Left cardiac atrium (tissue), 4 donors: ENCODE results near the gene AUTS2. TPM values are rescaled to one million over a fixed set of nuclear protein-coding genes. Genes with fewer than 3 reads are reported as not detected.

Experiments
- ATAC-seq, 2 donors: fragments of 200-7000 bp; cut with Tn5 transposase; one replicate each; pipeline ENCODE4 v1.9.1; 2020; ENCODE audit warnings: mild to moderate bottlenecking in 2 of 2, moderate library complexity in 2 of 2
- DNase-seq: peaks from one replicate; pipeline ENCODE4 v3.0.0-alpha.2; 2020
- intact Hi-C, 2 donors: fragments of 100-400 bp; cut with DNase I; formaldehyde crosslinking; loops; one replicate each; pipeline versions ENCODE4 v1.14.1 to v1.15.1; 2022 to 2023
- total RNA-seq, 2 donors: library from RNA; stranded (reverse); fragmentation: NEBNext Ultra II Directional; extraction: Animal tissue kit (Norgen Biotek cat#: 25700); gene quantifications; one replicate each; pipeline ENCODE4 v1.2.1, GENCODE V29; 2021
- donor health status: DM: no; HTN: yes; CAD: no.
- donor health status: DM: no; HTN: yes; CAD: no; lungs with severe emphysema.
- donor health status: DM: yes; HTN: yes; CAD: no.
- donor health status: Dilated cardiomyopathy.

AUTS2 gene
- total RNA-seq, 2 donors from 2014 or later: 10.5 to 15.2 TPM

DNA sequence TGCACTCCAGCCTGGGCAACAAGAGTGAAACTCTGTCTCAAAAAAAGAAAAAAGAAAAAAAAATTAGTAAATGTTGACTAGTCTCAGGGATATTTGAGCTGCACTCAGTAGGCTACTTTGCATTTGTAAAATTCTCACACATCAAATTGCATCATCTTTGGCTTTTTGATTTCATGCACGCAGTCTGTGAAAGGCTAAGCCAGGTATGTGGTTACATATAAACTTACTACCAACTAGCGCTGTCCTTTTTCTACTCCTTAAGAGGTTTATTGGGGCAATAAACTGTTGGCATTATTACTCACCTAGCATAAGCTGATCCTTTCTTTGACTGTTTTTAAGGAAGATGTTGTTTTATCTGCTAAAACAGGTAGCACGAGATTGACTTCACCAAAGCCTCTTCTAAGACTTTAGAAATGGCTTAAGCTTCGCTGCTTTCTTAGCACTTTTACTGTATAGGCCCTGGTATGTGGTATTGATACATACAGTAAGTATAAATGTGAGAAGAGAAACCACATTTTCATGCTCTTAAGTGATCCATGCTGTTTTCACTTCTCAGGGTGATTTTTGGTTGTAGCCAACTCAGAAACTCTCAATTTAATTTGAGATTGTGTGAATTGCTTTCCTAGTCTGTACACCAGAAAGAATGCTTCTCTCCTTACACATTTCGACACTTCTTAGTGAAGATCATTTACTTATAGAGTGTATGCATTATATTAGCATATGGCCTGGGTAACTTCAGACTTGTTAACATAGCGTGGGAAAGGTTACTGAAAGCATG lies 323.9 kb downstream of the AUTS2 start:
- no peak for DNase-seq
- no peak for ATAC-seq
- intact Hi-C loops: no loop called here

DNA sequence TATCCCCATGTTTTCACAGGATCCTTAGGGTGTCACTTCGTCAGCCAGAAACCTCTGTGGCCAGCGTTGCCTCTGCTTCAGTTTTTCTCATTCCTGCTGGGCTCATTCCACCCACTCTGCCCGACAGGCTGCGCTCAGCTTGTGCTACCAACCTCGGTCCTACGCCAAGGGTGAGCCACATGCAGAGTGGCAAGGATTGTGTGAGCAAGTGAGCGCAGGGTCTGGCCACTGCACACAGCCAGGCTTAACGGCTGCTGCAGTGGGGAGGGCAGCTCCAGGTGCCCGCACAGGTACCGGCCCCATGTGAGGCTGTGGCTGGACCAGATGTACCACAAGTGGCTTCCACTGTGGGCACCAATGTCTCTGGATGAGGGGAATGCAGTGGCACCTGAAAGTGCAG lies 329.2 kb downstream of the AUTS2 start:
- intact Hi-C loops: no loop called here
- DNase-seq: no peak
- ATAC-seq: no peak

DNA sequence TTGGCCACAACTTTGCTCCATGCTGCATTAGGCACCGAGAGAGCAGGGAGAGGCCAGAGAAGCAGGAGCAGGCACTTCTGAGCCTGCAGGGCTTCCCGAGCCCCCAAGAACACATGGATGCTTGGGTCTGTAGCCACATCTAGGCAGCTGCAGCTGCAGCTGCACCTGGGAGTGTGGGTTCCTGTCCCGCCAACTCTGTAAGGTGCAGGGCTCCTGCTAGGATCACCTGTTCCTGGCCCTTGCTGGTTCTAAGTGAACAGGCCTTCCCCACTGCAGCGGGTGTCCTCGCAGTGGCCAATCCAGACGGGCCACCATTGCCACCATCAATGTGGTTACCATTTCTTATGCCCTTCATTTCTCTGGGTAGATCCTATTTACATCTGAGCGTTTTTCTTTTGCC lies 330.3 kb downstream of the AUTS2 start:
- no peak for DNase-seq
- ATAC-seq: no peak
- intact Hi-C loops: no loop called here

DNA sequence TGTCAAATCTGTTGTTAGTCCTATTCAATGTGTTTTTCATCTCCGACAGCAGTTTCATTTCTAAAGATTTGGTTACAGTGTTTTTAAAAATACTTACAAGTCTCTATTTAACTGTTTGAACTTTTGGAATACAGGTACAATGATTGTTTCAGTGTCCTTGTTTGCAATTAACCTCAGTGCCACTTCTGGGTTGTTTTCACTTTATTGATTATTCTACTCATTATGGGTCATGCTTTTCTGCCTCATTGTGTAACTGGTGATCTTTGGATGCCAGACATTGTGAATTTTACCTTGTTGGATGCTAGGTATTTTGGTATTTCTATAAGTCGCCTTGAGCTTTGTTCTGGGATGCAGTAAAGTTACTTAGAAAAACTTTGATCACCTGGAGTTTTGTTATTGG lies 331.3 kb downstream of the AUTS2 start:
- ATAC-seq: no peak
- intact Hi-C loops: loop anchor here in 1 of 2 donors (10.0 kb wide), 1 partner anchor 525 kb away; no protein-coding TSS in a partner anchor
- no peak for DNase-seq

DNA sequence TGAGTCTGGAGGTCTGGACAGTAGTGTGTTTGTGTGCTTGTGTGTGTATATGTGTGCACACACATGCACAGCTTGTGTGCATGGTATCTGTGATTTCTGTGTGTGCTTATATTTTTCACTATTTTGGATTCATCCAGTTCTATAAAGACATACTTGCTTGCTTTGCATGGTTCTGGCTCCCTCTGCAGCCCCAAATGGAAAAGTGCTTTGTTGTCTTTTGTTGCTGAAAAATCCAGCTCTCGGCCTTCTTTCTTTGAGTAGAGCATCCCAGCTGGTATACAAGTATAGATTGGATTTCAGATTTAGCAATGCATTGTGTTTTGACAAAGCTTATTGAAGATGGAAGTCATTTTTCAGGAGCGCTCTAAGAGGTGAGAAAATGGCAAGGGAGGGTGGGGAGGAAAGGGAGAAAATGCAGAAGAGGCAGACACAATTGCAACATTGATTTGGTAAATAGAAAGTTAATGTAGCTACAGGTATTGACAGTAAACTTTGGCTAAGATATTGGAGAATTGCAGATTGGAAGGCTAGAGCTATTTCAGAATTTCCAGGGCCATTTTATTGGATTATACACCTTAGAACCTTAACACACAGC lies 333.9 kb downstream of the AUTS2 start:
- intact Hi-C loops: loop anchor here in 1 of 2 donors (10.0 kb wide), 1 partner anchor 527 kb away; no protein-coding TSS in a partner anchor
- DNase-seq (no peak), ATAC-seq (peak; percentile 30 to 58)

DNA sequence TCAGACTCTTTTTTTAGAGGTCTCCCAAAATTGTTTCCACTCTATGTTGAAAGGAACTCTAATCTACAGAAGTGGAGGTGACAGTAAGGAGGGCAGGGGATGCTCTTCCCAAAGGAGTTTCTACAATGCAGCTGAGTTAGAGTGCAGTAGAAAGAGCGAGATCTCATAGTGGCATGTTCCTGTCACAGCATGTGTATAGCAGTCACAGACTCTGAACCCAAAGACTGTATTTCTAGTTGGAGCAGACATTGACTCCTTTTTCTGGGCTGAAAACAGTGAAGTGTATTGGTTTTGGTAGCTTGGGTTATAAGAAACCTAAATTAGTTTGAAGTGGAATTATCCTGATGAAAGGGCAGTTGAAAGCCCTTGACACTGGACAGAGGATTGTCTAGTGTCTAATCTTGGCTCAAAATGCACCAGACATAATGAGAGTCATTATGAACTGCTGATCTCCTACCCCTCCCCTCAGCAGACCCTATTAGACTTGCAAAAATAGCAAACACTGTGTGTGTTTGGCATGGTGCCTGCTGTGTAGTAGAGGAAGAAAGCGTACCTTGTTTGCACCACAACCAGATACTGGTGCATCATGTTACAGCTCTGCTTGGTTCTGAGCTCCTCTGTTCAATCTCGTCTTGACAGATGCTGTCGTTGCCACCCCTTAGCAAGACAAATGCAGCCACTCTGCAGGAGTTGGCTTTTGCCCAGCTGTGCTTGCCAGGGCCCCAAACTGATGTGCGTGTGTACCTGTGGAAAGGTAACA lies 336.0 kb downstream of the AUTS2 start:
- ATAC-seq: no peak
- no peak for DNase-seq
- intact Hi-C loops: loop anchor here in 1 of 2 donors (10.0 kb wide), 1 partner anchor 530 kb away; no protein-coding TSS in a partner anchor

DNA sequence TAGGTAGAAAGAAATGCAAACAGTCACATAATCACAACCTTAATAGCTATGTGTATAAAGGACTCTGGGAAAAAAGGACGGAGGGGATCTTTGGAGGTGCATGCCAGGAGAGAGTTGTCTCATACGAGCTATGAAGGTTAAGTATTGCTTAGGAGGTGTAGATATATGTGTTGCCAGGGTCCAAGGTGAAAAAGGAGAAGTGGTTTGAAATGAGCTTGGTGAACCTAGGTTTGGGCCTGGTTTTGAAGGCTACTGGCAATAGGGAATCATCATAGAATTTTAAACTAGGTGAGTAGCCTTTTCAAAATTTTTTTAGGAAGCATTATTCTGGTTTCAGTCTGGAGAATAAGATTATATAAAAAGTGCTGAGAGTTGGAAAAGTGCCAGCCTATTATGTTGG lies 336.8 kb downstream of the AUTS2 start:
- intact Hi-C loops: loop anchor here in 1 of 2 donors (10.0 kb wide), 1 partner anchor 530 kb away; no protein-coding TSS in a partner anchor
- ATAC-seq: no peak
- DNase-seq: no peak

DNA sequence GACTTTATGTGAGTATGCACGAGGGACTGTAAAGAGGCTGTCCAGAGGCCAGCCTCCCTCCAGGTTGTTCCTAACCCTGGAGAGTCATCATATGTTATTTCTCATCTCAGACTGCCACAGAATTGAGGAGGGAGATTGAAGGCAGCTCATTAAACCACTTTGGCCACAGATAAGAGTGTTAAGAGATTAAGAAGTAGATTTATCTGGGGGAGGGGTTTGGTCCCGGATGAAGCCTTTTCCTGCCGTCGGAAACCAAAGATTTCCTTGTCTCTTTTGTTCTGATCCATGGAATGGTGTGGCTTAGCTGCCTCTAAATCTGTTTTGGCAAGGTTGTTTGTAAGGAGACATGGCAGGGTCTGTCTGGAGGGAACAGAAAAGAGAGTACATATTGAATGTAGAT lies 338.8 kb downstream of the AUTS2 start:
- DNase-seq: no peak
- intact Hi-C loops: loop anchor here in 1 of 2 donors (10.0 kb wide), 1 partner anchor 532 kb away; no protein-coding TSS in a partner anchor
- ATAC-seq: no peak

DNA sequence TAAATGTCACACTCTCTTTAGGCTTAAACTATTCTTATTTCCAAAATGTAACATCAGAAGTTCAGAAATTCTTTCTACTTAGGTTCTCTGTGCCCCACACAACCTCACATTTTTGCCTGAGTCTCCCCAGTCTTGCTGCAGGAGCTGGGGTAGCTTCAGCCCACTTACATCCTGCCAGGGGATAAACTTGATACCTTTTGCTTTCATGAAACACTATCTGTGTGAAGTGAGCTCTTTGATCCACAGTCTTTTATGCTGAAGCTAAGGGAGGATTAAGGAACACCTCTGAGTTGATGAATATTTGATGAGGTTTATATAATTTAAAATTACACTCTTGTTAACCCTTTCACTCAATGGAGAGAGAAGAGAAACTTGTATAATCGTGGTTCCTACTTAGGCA lies 341.0 kb downstream of the AUTS2 start:
- DNase-seq (no peak), ATAC-seq (no peak)
- intact Hi-C loops: loop anchor here in 1 of 2 donors (10.0 kb wide), 1 partner anchor 535 kb away; no protein-coding TSS in a partner anchor

DNA sequence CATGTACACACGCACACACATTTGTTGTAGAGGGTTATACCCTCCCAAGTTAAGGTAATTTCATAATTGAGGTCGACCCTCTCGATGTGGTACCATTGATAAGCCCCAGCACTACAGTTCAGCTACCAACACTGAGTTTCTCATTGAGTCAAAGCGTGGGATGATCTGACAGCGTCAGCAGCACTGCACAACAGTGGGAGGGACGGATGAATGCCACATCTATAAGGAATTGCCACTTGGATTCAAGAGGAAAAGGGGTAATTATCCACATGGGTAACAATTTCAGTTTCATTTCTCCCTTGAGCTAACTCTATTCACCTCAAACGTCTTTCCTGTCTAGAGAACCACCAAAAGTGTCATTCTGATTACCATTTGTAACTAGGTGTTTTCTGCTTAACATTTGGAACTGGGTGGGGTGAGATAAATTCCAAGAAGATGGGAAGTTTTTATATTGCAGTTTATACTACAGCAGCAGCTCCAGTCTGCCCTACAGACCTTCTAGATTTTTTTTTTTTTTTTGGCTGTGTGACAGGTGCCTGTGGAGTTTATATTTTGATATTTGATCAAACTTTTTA lies 342.9 kb downstream of the AUTS2 start:
- intact Hi-C loops: no loop called here
- DNase-seq (no peak), ATAC-seq (no peak)

DNA sequence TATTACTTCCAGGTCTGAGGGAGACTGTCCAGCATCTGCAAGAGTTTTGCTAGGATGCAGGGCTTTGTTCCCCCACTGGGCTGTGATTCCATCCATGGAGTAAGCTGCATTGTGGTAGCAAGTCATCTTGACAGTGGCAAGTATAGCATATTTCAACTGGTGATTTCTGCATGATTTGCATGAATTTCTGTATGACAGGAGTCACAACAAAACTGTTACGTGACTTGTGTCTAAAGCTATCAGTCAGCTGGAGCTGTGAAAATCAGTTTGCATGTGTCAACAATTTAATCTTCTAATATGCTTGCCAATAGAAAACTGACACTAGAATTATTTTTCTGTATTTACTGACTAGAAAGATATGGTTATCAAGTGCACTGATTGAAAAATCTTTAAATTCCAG lies 344.3 kb downstream of the AUTS2 start:
- ATAC-seq (no peak), DNase-seq (no peak)
- intact Hi-C loops: no loop called here

DNA sequence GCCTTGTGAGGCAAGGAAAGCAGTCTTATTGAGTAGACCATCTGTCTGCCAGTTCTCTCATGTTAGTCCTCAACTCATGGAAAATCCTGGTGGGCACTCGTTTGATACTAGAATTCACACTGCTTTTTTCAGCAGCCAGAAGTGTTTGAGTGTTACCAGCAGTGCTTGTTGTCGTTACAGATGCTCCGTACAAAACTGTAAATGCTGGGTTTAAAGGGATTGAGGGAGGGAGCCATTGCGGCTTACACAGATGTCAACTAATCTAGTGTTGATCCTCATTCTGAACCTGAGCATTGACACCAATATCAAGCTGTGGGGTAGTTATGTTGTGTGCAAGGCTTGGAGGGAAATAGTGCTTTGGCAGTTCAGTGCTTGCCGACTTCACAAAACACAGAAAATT lies 348.6 kb downstream of the AUTS2 start:
- ATAC-seq: no peak
- DNase-seq: no peak
- intact Hi-C loops: no loop called here

DNA sequence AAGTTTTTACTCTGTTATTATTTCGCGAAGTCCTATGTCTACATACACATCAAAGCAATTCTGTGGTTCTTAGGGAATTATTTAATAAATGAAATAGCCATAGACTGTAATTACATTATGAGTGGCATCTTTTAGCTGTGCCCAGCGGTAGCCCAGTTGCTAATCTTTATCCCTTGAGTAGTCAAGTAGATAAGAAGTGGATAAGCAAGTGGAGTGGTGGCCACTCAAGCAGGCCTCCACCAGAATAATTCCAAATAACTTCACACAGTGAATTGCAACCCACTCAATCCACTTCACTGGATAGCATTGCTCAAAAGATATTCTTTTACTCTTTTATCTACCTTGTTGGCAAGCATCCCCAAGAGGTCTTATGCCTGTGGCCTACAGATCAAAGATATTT lies 349.7 kb downstream of the AUTS2 start:
- DNase-seq: no peak
- ATAC-seq: no peak
- intact Hi-C loops: no loop called here

DNA sequence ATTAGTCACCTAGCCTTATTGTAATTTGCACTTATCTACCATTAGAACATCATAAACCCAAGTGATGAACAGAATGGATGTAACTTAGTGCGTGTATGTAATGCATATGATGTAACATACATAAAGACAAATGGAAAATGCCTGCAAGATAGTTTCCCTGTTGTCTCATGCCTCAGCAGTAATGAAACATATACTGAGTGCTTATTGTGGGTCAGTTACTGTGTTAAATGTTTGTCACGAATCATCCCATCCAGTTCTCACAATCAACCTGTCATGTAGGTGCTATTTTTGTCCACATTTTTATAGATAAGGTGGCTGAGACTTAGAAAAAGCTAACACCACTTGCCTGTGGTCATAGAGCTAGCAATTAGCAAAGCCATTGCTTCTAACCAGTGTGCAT lies 350.8 kb downstream of the AUTS2 start:
- intact Hi-C loops: no loop called here
- ATAC-seq: peak; percentile 34 to 53
- DNase-seq: no peak

DNA sequence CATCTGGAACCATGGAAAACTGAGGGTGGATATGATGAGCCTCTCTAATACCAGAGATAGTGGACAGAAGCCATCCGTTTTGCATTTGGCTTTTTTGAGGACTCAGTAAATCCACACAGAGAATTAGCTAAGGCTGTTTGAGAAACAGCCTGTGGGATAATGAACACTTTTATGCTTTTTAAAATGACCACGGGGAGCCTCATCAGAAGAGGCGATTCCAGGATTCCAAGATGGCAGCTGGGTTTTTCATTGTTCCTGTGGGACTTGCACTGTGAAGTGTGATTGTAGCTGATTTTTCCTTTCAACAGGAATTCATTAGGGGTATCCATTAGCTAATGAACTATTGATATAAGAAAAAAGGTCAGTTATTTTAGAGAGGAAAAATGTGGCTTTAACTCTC lies 353.2 kb downstream of the AUTS2 start:
- intact Hi-C loops: no loop called here
- DNase-seq (no peak), ATAC-seq (no peak)

DNA sequence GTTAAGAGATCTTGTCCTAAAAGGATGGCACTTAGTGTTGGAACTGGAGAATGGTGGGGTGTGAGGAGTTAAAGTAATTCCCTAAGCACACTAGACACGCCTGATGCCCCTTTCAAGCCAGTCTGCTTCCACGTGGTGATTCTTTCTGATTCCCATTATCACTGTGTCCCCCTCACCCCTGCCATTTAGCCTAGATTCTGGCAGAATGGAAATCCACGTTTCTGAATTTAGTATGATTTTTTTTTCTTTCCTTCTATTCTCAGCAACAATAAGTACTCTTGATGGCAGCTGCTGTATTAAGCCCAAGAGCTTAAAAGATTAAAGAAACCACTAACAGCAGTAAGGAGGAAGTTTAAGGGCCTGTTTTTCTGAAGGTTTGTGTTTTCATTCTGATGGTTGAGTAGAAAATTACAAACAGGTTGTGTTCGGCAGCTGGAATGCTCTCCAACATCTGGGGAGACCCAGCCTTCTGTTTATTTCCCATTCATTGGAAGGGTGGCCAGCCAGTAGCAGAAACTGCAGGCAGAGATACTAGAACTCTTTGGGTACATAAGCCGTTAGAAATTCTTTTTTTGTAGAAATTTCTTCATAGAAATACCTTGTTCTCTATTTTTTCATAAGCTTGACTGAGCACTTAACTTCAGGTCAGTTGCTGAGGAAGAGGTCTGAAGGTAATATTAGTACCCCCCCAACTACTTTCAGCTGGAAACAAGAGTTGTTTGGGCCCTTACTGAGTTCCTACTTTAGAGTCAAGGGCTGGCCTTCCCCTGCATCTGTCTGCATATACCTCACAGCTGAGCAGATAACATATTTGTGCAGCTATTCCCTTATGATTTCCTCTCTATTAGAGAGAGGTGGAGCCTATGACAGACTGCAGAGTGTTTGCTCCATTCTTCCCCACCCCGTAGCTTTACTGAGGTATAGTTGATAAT lies 355.1 kb downstream of the AUTS2 start:
- intact Hi-C loops: no loop called here
- ATAC-seq: no peak
- no peak for DNase-seq

DNA sequence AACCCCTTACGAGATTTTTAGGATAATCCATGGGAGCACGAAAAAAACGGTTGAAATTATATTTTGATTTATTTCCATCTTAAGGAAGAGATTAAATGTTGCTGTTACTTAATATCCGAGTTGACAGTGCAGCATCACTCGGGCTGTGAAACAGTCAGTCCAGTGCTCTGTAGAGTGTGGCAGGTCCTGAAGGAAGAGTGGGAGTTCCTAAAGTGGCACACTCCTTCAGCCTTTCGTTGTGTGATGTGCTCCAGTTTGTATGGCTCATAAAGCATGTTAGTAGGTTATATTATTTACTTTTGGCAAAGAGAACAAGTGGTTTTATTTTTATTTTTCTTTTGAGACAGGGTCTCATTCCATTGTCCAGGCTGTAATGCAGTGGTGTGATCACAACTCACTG lies 358.3 kb downstream of the AUTS2 start:
- no peak for DNase-seq
- ATAC-seq: no peak
- intact Hi-C loops: no loop called here

DNA sequence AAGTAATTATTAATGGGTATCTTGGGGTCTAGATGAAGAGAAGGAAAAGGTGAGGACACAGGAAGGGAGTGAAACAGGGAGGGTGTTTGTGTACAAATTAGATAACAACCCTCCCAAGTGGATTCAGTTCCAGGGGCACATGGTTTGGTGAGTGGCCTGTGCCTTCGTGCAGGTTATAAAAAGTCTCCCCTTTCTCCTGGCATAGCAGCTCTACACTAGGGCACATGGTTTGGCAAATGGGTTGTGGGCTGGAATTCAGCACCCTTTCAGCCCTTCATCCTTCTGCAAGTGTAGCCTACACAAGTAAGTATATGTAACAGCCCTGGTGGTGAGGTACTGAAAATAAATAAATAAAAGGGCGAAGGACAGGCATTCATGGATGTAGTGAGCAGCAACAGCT lies 359.4 kb downstream of the AUTS2 start:
- intact Hi-C loops: no loop called here
- ATAC-seq (no peak), DNase-seq (no peak)
